ENCODE data around the gene FKRP. TPM values are rescaled to one million over a fixed set of nuclear protein-coding genes. Genes with fewer than 3 reads are reported as not detected.

Gene FKRP
- total and polyA plus RNA-seq, 2 donors: 10.6 to 19.3 TPM

DNA sequence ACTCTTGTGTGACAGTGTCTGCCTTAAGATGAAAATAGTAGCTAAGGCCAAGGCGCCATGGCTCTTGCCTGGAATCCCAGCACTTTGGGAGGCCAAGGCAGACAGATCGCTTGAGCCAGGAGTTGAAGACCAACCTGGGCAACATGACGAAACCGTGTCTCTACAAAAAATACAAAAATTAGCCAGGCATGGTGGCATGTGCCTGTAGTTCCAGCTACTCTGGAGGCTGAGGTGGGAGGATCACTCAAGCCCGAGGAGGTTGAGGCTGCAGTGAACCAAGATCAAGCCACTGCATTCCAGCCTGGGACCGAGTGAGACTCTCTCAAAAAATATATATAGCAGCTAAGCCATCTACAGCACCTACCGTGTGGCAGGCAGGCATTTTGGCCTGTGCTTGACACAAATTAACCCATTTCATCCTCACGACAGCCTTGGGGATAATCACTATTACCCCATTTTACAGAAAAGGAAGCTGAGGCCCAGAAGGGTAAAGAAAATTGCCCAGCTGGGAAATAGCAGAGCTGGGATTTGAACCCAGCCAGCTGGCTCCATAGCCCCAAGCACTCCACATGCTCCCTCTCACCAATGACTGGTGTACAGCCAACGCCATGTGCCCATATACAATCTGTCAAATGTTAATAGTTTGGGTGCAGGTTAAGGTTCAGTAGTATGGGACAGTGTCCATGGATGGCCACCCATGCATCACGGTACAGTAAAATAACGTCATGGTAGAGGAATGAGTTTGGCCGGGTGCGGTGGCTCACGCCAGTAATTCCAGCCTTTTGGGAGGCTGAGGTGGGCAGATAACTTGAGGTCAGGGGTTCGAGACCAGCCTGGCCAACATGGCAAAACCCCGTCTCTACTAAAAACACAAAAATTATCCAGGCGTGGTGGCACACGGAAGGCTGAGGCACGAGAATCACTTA, 39.5 kb downstream of the FKRP start:
- no peak for DNase-seq (ENCODE audit: extremely low spot score)
- Histone ChIP-seq H3K4me1 (ENCODE audit: insufficient read depth) (no peaks in the 10 kb centered on the region), H3K36me3 (ENCODE audit: insufficient read depth) (no peaks in the 10 kb centered on the region), H3K27ac (ENCODE audit: low read depth) (peak overlapping the region; percentile 33), H3K4me3 (ENCODE audit: low read depth, low read length) (peak overlapping the region; percentile 18)
- WGBS: 55% methylated on average over 19 of the region's 19 CpGs

GRCh38 chr19:46785980-46786235, 40.1 kb downstream of the FKRP start:
- Histone ChIP-seq H3K27ac (ENCODE audit: low read depth) (no peak overlapping the region), H3K36me3 (ENCODE audit: insufficient read depth) (no peaks in the 10 kb centered on the region), H3K4me1 (ENCODE audit: insufficient read depth) (no peaks in the 10 kb centered on the region), H3K4me3 (ENCODE audit: low read depth, low read length) (peak overlapping the region; percentile 82)
- no peak for DNase-seq (ENCODE audit: extremely low spot score)
- 39% methylated on average over 4 of the region's 4 CpGs for WGBS

DNA sequence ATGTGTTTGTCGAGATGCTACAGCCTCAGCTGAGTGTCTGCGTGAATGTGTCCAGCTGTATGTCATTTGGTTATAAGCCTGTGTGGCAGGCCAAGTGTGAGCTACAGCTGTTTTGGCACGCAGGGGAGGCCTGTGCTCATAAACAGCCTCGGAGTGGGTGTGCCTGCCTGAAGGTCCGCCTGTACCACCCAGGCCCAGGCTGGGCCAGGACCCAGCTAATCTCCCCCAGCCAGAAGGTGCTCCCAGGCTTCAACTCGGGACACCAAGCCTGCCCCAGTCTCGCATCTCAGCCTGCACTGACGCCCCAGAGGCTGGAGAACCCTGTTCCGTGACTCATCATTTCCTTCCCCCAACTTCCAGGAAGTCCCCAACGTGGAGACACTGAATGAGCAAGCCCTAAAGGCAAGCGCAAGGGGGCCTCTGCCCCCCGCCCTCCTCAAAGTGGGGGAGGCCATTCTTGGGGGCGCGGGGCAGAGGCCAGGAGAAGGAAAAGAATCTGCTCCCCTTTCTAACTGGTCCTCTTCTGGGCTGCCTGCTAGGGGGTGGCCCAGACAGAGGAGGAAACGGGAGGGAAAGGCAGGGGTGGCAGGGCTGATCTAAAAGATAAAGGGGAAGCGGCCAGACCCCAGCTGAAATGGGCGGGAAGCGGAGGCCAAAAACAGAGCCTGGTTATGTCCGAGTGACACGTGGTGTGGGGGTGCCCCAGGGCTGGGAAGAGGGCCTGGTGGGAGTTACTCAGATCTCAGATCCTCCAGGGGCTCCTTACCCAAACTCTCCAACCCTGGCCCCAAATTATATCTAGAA, 40.6 kb downstream of the FKRP start:
- WGBS: 5% methylated on average over 20 of the region's 20 CpGs
- peak; percentile 52 for DNase-seq (ENCODE audit: extremely low spot score)
- Histone ChIP-seq H3K36me3 (ENCODE audit: insufficient read depth) (no peaks in the 10 kb centered on the region), H3K4me3 (ENCODE audit: low read depth, low read length) (peak overlapping the region; percentile 82), H3K4me1 (ENCODE audit: insufficient read depth) (no peaks in the 10 kb centered on the region), H3K27ac (ENCODE audit: low read depth) (peak overlapping the region; percentile 95)

- 7% methylated on average over 5 of the region's 5 CpGs for WGBS
- no peak for DNase-seq (ENCODE audit: extremely low spot score)
- Histone ChIP-seq H3K4me3 (ENCODE audit: low read depth, low read length) (peak overlapping the region; percentile 82), H3K36me3 (ENCODE audit: insufficient read depth) (no peaks in the 10 kb centered on the region), H3K27ac (ENCODE audit: low read depth) (peak overlapping the region; percentile 95), H3K4me1 (ENCODE audit: insufficient read depth) (no peaks in the 10 kb centered on the region)
Observed at GRCh38 chr19:46787040-46787330, 41.1 kb downstream of the FKRP start.

DNA sequence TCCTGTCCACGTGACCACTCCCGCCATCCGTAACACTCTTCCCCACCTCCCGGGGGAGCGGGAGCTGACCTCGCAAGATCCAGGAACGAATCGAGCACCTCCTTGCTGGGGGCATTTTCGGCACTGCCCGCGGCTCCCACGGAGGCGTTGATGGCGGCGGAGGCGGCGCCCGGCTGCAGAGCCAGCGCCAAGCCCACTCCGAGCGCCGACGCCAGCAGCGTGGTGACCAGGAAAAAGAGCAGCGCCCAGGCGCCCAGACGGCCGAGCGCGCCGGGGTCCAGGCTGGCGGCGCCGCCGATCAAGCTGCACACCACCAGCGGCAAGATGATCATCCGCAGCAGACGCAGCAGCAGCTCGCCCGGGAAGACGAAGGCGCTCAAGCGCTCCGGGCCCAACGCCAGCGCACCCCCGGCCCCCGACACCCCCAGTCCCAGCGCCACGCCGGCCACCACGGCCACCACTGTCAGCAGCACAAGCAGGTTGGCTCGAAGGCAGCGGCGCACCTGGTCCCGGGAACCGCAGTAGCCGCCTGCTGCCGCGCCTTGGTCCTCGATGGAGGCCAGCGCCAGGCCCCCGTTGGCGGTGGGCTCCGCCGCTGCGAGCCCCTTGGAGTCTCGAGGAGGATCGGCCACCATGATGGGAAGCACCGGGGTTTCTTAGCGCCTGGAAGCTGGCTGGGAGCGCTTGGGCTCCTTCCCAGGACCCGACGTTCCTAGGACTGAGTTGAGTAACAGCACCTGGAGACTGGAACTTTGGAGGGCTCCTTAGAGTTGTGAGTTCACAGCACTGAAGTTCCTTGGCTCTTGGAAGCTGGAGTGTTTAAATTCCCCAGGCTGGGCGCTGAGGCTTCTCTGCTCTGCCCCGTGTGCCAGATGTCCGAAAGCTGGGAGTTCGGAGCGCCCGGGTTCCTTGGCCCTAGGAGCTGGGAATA, 41.7 kb downstream of the FKRP start:
- Histone ChIP-seq H3K4me3 (ENCODE audit: low read depth, low read length) (peak overlapping the region; percentile 82), H3K4me1 (ENCODE audit: insufficient read depth) (no peaks in the 10 kb centered on the region), H3K36me3 (ENCODE audit: insufficient read depth) (no peaks in the 10 kb centered on the region), H3K27ac (ENCODE audit: low read depth) (peak overlapping the region; percentile 95)
- DNase-seq (ENCODE audit: extremely low spot score): peak; percentile 20
- under 1% methylated on average over 80 of the region's 80 CpGs for WGBS

GRCh38 chr19:46788262-46788967, 42.6 kb downstream of the FKRP start, which contains the start of gene SLC1A5:
SLC1A5 (minus strand) TSS chr19:46788594; CDS start chr19:46787965, 629 bp downstream.
- peak within 1 kb of the TSS; percentile 82 for H3K4me3 ChIP-seq (ENCODE audit: low read depth, low read length)
- peak; percentile 88 for DNase-seq (ENCODE audit: extremely low spot score)
- WGBS: under 1% methylated on average over 46 of the region's 46 CpGs
- no peaks in the 10 kb centered on the region for H3K36me3 ChIP-seq (ENCODE audit: insufficient read depth)
- no peaks in the 10 kb centered on the region for H3K4me1 ChIP-seq (ENCODE audit: insufficient read depth)
- peak within 1 kb of the TSS; percentile 95 for H3K27ac ChIP-seq (ENCODE audit: low read depth)

- WGBS: 62% methylated on average over 9 of the region's 9 CpGs
- no peaks in the 10 kb centered on the region for H3K36me3 ChIP-seq (ENCODE audit: insufficient read depth)
- no peak for DNase-seq (ENCODE audit: extremely low spot score)
- H3K4me1 ChIP-seq (ENCODE audit: insufficient read depth): no peaks in the 10 kb centered on the region
- H3K27ac ChIP-seq (ENCODE audit: low read depth): no peak overlapping the region
- no peak overlapping the region for H3K4me3 ChIP-seq (ENCODE audit: low read depth, low read length)
Observed at GRCh38 chr19:46788968-46789338, 43.1 kb downstream of the FKRP start.

DNA sequence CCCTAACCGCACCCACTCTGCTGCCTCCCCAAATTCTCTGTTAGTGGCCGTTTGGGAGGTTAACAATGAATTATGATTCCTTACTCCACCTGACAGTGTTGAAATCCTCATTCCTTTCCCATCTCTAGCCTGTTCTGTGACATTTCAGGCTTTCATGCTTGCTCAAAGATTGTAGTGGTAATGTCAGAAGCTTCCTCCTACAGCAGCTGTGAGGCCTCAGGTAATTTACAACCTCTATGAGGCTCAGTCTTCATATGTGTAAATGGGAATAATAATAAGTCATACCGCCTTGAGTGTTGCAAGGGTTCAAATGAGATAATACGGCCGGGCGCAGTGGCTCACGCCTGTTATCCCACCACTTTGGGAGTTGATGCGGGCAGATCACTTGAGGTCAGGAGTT, 43.5 kb downstream of the FKRP start:
- Histone ChIP-seq H3K4me1 (ENCODE audit: insufficient read depth) (no peaks in the 10 kb centered on the region), H3K4me3 (ENCODE audit: low read depth, low read length) (no peak overlapping the region), H3K36me3 (ENCODE audit: insufficient read depth) (no peaks in the 10 kb centered on the region), H3K27ac (ENCODE audit: low read depth) (no peak overlapping the region)
- WGBS: 89% methylated on average over 8 of the region's 8 CpGs
- DNase-seq (ENCODE audit: extremely low spot score): no peak

- WGBS: 43% methylated on average over 5 of the region's 5 CpGs
- Histone ChIP-seq H3K36me3 (ENCODE audit: insufficient read depth) (no peaks in the 10 kb centered on the region), H3K4me1 (ENCODE audit: insufficient read depth) (no peaks in the 10 kb centered on the region), H3K4me3 (ENCODE audit: low read depth, low read length) (no peak overlapping the region), H3K27ac (ENCODE audit: low read depth) (no peak overlapping the region)
- no peak for DNase-seq (ENCODE audit: extremely low spot score)
Observed at GRCh38 chr19:46791944-46792343, 46.1 kb downstream of the FKRP start.

DNA sequence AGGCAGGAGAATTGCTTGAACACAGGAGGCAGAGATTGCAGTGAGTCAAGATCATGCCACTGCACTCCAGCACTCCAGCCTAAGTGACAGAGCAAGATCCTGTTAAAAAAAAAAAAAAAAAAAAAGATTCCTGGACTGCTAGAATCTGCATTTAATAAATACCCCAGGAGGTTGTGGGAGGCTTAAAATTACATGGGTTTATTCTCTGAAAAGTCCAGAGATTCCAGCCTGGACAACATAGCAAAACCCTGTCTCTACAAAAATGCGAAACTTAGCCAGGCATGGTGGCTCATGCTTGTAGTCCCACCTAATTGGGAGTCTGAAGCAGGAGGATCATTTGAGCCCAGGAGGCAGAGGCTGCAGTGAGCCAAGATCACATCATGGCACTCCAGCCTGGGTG, 52.0 kb downstream of the FKRP start:
- DNase-seq (ENCODE audit: extremely low spot score): no peak
- WGBS: 100% methylated on average over 1 of the region's 1 CpG
- no peak overlapping the region for H3K4me3 ChIP-seq (ENCODE audit: low read depth, low read length)
- no peak overlapping the region for H3K27ac ChIP-seq (ENCODE audit: low read depth)
- H3K36me3 ChIP-seq (ENCODE audit: insufficient read depth): no peaks in the 10 kb centered on the region
- H3K4me1 ChIP-seq (ENCODE audit: insufficient read depth): no peaks in the 10 kb centered on the region

GRCh38 chr19:46798713-46799112, 52.9 kb downstream of the FKRP start:
- Histone ChIP-seq H3K4me1 (ENCODE audit: insufficient read depth) (no peaks in the 10 kb centered on the region), H3K4me3 (ENCODE audit: low read depth, low read length) (no peak overlapping the region), H3K36me3 (ENCODE audit: insufficient read depth) (no peaks in the 10 kb centered on the region), H3K27ac (ENCODE audit: low read depth) (no peak overlapping the region)
- no peak for DNase-seq (ENCODE audit: extremely low spot score)
- 96% methylated on average over 2 of the region's 2 CpGs for WGBS

DNA sequence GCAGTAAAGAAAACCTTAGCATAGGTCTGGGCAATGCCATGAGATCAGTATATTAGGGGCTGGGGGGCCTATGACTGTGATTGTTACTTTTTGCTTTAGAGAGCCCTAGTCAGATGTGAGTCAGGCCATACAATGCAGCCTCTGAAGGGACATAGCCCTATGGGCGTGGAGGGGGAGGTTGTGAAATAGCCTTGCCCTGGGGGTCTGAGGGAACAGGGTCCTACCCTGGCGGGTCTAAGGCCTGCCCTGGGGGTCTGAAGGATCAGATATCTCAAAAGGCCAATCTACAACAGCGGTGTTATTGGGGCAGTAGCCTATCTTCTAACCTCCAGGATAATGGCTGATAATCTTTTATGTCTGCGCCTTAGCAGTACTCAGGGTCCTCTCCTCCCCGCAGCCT, 56.3 kb downstream of the FKRP start:
- WGBS: 91% methylated on average over 5 of the region's 5 CpGs
- H3K4me1 ChIP-seq (ENCODE audit: insufficient read depth): no peaks in the 10 kb centered on the region

GRCh38 chr19:46803555-46803954, 57.7 kb downstream of the FKRP start:
- Histone ChIP-seq H3K4me1 (ENCODE audit: insufficient read depth) (no peaks in the 10 kb centered on the region), H3K4me3 (ENCODE audit: low read depth, low read length) (no peak overlapping the region), H3K36me3 (ENCODE audit: insufficient read depth) (no peaks in the 10 kb centered on the region), H3K27ac (ENCODE audit: low read depth) (no peak overlapping the region)
- no peak for DNase-seq (ENCODE audit: extremely low spot score)
- WGBS: 68% methylated on average over 2 of the region's 2 CpGs

More for the DNA sequence above, 56.3 kb downstream of the FKRP start:
- H3K36me3 ChIP-seq (ENCODE audit: insufficient read depth): no peaks in the 10 kb centered on the region
- no peak for DNase-seq (ENCODE audit: extremely low spot score)
- H3K4me3 ChIP-seq (ENCODE audit: low read depth, low read length): no peak overlapping the region
- no peak overlapping the region for H3K27ac ChIP-seq (ENCODE audit: low read depth)

Data from urinary bladder (tissue), 4 donors.